HG03196 (cell line): Measurements from ENCODE around the gene PSMC3IP.

Source experiments
- ATAC-seq: cut with Tn5 transposase; IDR thresholded peaks from one replicate; pipeline ENCODE4 v1.9.1; 2021; ENCODE audit not compliant: unreplicated experiment

The PSMC3IP gene

GRCh38 chr17:42586514-42587230 lies 9.1 kb upstream of the PSMC3IP start:
- no peak for ATAC-seq

GRCh38 chr17:42585353-42585752 lies 7.8 kb upstream of the PSMC3IP start:
- ATAC-seq, result no peak

- no peak for ATAC-seq
Observed at GRCh38 chr17:42584880-42585279, 7.4 kb upstream of the PSMC3IP start.

GRCh38 chr17:42581744-42582270 lies 4.3 kb upstream of the PSMC3IP start:
- no peak for ATAC-seq

GRCh38 chr17:42579794-42580551 lies 2.4 kb upstream of the PSMC3IP start:
- ATAC-seq, result no peak

GRCh38 chr17:42578282-42578869 lies 847 bp upstream of the PSMC3IP start:
- ATAC-seq, result peak; percentile 62

GRCh38 chr17:42577140-42577531 lies 393 bp downstream of the PSMC3IP start:
- no peak for ATAC-seq

GRCh38 chr17:42574463-42574862 lies 3.1 kb downstream of the PSMC3IP start:
- ATAC-seq, result no peak

- ATAC-seq, result no peak
Observed at GRCh38 chr17:42573095-42573494, 4.4 kb downstream of the PSMC3IP start.

- ATAC-seq, result no peak
Observed at GRCh38 chr17:42571435-42572225, 5.9 kb downstream of the PSMC3IP start.

- no peak for ATAC-seq
Observed at GRCh38 chr17:42568341-42569111, 9.0 kb downstream of the PSMC3IP start.

- peak; percentile 43 for ATAC-seq
Observed at GRCh38 chr17:42566883-42567573, 10.5 kb downstream of the PSMC3IP start, which contains the start of gene MLX. Gene MLX, plus strand, starts transcription at chr17:42567100. Its CDS starts 25 bp downstream, at chr17:42567125.

GRCh38 chr17:42566215-42566882 lies 11.2 kb downstream of the PSMC3IP start:
- ATAC-seq, result no peak

- no peak for ATAC-seq
Observed at GRCh38 chr17:42565523-42566214, 11.9 kb downstream of the PSMC3IP start.

- ATAC-seq, result no peak
Observed at GRCh38 chr17:42564815-42565522, 12.6 kb downstream of the PSMC3IP start.

GRCh38 chr17:42563950-42564349 lies 13.6 kb downstream of the PSMC3IP start:
- no peak for ATAC-seq

GRCh38 chr17:42563543-42563942 lies 14.0 kb downstream of the PSMC3IP start:
- ATAC-seq, result no peak

GRCh38 chr17:42563143-42563509 lies 14.4 kb downstream of the PSMC3IP start:
- ATAC-seq, result no peak
